Esophagus muscularis mucosa (tissue), 4 donors: ENCODE results near the gene DUS1L. TPM values are rescaled to one million over a fixed set of nuclear protein-coding genes. Genes with fewer than 3 reads are reported as not detected.

Experiments used
- DNase-seq: peaks from one replicate; pipeline ENCODE4 v3.0.0-alpha.2; 2017; ENCODE audit errors: extremely low spot score
- H3K27ac ChIP-seq, 4 donors: fragments of 200-600 bp; sonication (generic); replicated peaks in 1 of 4; 1 replicate in 3 of 4; 2 replicates in 1 of 4; pipeline ENCODE4 v1.5.1; 2016 to 2019; ENCODE audit warnings: mild to moderate bottlenecking in 1 of 4
- H3K27me3 ChIP-seq, 4 donors: fragments of 200-600 bp; sonication (generic); one replicate each; pipeline versions ENCODE4 v1.5.1 to v1.6.0; 2016 to 2019
- H3K36me3 ChIP-seq, 4 donors: fragments of 200-600 bp; sonication (generic); one replicate each; pipeline ENCODE4 v1.5.1; 2016 to 2019
- H3K4me1 ChIP-seq, 4 donors: fragments of 200-600 bp; sonication (generic); one replicate each; pipeline ENCODE4 v1.5.1; 2016 to 2019
- H3K4me3 ChIP-seq, 4 donors: fragments of 200-600 bp; sonication (generic); 1 replicate in 2 of 4; 2 replicates in 2 of 4; pipeline ENCODE4 v1.5.1; 2016 to 2019; ENCODE audit warnings: mild to moderate bottlenecking in 4 of 4, moderate library complexity in 1 of 4
- H3K9me3 ChIP-seq, 4 donors: fragments of 200-600 bp; sonication (generic); 1 replicate in 3 of 4; 2 replicates in 1 of 4; pipeline ENCODE4 v1.5.1; 2016 to 2019
- CTCF ChIP-seq, 3 experiments: fragments of 200-600 bp in 2 of 3; fragments of 450-650 bp in 1 of 3; sonication (generic) in 2 of 3; IDR thresholded peaks; one replicate each; pipeline ENCODE4 v1.5.1; 2017 to 2019; ENCODE audit warnings: antibody characterized with exemption in 3 of 3, mild to moderate bottlenecking in 2 of 3, moderate library complexity in 1 of 3
- EP300 ChIP-seq: sonication (generic); formaldehyde crosslinking; IDR thresholded peaks from one replicate; pipeline ENCODE4 v1.6.1; 2017; ENCODE audit warnings: antibody characterized with exemption
- POLR2A ChIP-seq: fragments of 450-650 bp; IDR thresholded peaks from one replicate; pipeline ENCODE4 v1.6.1; 2017; ENCODE audit warnings: antibody characterized with exemption, moderate library complexity, mild to moderate bottlenecking, low read depth
- POLR2AphosphoS5 ChIP-seq, 2 donors: sonication (generic); formaldehyde crosslinking; IDR thresholded peaks; one replicate each; pipeline ENCODE4 v1.6.1; 2017; ENCODE audit warnings: antibody characterized with exemption in 2 of 2
- WGBS: methylation state at CpG from one replicate; pipeline ENCODE4 v1.1.5; 2018; 5-methylcytosine and 5-hydroxymethylcytosine counted together
- intact Hi-C: fragments of 100-400 bp; cut with DNase I; formaldehyde crosslinking; loops from one replicate; pipeline ENCODE4 v1.15.1; 2023
- total RNA-seq, 4 donors: library from RNA; depleted of rRNA; stranded (reverse); fragments of >200 nt; gene quantifications; one replicate each; pipeline versions ENCODE4 v1.1.0 to v1.2.1, GENCODE V29; 2016

Gene DUS1L
- total RNA-seq, 4 donors from 2014 or later, result 42.2 to 77.1 (median 52.6) TPM

DNA sequence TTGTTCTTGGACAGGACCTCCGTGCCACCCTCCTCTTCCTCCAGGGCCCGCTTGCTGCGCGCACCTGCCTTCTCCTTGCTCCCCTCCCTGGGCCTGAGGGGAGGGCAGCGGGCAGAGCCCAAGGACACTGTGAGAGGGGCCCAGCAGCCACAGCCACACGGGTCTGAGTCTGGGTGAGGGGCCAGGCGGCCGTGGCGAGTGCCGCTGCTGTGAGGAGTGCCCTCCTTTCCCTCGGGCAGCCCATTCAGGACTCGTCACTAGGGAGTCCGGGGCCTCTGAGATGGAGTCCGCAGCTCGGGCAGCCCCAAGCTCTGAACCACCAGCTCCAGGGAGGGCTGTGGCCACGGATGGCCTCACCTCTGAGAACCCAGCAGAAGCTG, 5.6 kb downstream of the DUS1L start:
- no peak for TF ChIP-seq POLR2AphosphoS5 (IDR thresholded peaks at IDR 0.05)
- TF ChIP-seq EP300, result no peak
- intact Hi-C loops, result no loop called here
- Histone ChIP-seq H3K9me3 (no peaks in the 10 kb centered on the region), H3K27ac (no peak overlapping the region), H3K4me3 (no peak overlapping the region), H3K27me3 (no peaks in the 10 kb centered on the region), H3K4me1 (peaks cover 13 to 27% (median 18%) of the 10 kb centered on the region in 4 donors), H3K36me3 (peaks cover 52 to 94% (median 91%) of the 10 kb centered on the region in 4 donors)
- WGBS, result 85% methylated on average over 12 of the region's 16 CpGs
- no peak for DNase-seq

DNA sequence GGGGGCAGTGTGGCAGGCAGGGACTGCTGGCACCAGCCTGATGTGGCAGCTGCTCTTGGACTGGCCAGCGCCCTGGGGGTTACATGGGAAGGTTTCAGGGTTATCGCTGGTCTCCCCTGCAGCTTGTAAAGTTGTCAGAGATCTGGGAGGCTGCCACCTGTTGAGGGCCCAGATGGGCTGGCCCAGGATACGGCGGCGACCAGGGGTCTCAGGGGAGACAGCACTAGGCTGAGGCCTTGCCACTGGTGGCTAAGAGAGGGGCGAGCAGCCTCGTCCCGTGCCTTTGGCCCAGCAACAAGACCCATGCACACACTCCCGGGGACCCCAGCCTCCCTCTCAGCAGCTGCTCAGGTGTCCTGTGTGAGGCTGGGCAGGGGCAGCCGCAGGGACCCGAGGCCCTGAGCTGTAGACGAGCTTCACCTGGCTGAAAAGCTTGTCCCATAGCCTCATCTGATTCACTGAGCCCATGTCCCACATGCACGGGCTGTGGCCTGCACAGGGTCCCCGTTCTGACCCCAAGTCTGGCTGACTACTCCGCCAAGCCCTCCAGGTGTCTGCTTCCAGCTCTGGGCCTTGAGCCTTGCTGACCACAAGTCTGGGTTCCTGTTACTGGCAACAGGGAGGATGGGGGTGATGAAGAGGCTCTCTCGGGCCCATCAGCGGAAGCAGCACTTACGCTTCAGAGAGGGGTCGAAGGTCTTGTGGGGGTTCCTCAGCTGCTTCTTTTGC, 6.2 kb downstream of the DUS1L start:
- WGBS, result 70% methylated on average over 5 of the region's 19 CpGs
- Histone ChIP-seq H3K27me3 (no peaks in the 10 kb centered on the region), H3K36me3 (peaks cover 57 to 100% (median 96%) of the 10 kb centered on the region in 4 donors), H3K4me3 (no peak overlapping the region), H3K9me3 (no peaks in the 10 kb centered on the region), H3K27ac (no peak overlapping the region), H3K4me1 (peaks cover 7 to 22% (median 13%) of the 10 kb centered on the region in 4 donors)
- no peak for DNase-seq
- intact Hi-C loops, result no loop called here
- no peak for TF ChIP-seq CTCF (IDR thresholded peaks at IDR 0.05)
- no peak for TF ChIP-seq EP300
- no peak for TF ChIP-seq POLR2A
- no peak for TF ChIP-seq POLR2AphosphoS5 (IDR thresholded peaks at IDR 0.05)

DNA sequence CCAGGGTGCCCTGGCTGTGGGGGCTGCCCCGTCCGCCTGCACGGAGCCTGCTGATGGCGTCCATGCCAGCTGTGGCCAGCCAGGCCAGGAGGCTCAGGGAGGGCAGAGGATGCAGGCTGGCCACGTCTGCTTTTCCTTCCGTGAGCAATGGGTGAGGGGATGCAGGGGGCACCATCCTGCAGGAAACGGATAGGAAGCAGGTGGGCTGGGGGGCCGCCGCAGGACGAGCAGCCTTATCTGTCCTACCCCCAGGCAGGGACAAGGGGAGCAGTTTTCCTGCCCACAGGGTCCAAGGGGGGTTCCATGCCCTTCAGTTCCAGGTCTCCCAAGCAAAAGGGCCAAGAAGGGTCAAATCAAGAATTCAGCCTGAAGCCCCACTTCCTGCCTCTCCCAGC, 6.8 kb downstream of the DUS1L start:
- H3K9me3 ChIP-seq, result no peaks in the 10 kb centered on the region
- intact Hi-C loops, result no loop called here
- H3K27ac ChIP-seq, result no peak overlapping the region
- 52% methylated on average over 10 of the region's 10 CpGs for WGBS
- no peak overlapping the region for H3K4me3 ChIP-seq
- TF ChIP-seq CTCF (IDR thresholded peaks at IDR 0.05) (no peak), POLR2A (no peak), POLR2AphosphoS5 (IDR thresholded peaks at IDR 0.05) (no peak), EP300 (no peak)
- no peaks in the 10 kb centered on the region for H3K27me3 ChIP-seq
- peaks cover 63 to 100% (median 99%) of the 10 kb centered on the region in 4 donors for H3K36me3 ChIP-seq
- H3K4me1 ChIP-seq, result peaks cover 1 to 22% (median 8%) of the 10 kb centered on the region in 4 donors
- no peak for DNase-seq

DNA sequence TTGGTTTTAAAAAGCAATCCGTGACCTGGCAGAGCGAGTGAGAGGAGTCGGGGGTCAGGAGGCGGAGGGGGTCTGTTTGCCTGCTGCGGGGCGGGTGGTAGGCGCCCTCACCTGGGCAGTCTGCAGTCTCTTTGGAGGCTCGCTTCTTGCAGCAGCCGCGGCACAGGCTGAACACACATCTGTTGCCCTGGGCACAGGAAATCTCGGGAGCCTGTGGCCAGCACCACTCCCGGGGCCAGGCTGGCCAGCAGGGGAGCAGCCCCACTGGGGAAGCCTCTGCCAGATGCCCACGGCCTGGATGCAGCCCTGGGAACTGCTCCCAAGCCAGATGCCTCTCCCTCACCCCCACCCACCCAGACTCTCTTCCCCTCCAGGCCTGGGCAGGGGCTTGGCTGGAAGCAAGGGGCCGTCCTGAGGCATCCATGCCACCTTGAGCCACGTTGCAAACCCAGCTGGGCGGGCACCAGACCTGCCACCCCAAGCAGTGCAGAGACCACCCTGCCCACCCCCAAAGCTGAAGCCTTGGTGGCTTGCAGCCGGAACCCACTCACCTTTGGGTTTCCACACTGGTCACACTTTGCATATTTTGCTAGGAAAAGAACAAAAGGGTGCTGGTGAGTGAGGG, 7.3 kb downstream of the DUS1L start:
- peaks cover 64 to 99% (median 99%) of the 10 kb centered on the region in 4 donors for H3K36me3 ChIP-seq
- WGBS, result 81% methylated on average over 10 of the region's 17 CpGs
- no peak for DNase-seq

GRCh38 chr17:82056729-82057621, 8.6 kb downstream of the DUS1L start:
- WGBS, result 66% methylated on average over 8 of the region's 29 CpGs
- H3K36me3 ChIP-seq, result peaks cover 55 to 89% (median 87%) of the 10 kb centered on the region in 4 donors
- no peak overlapping the region for H3K4me3 ChIP-seq
- H3K4me1 ChIP-seq, result peaks cover 14 to 31% (median 21%) of the 10 kb centered on the region in 4 donors
- TF ChIP-seq CTCF (IDR thresholded peaks at IDR 0.05) (no peak), EP300 (no peak), POLR2A (no peak), POLR2AphosphoS5 (IDR thresholded peaks at IDR 0.05) (no peak)
- no peaks in the 10 kb centered on the region for H3K27me3 ChIP-seq
- DNase-seq, result no peak
- no peaks in the 10 kb centered on the region for H3K9me3 ChIP-seq
- H3K27ac ChIP-seq, result no peak overlapping the region
- intact Hi-C loops, result no loop called here

More for the DNA sequence above, 7.3 kb downstream of the DUS1L start:
- Histone ChIP-seq H3K27me3 (no peaks in the 10 kb centered on the region), H3K9me3 (no peaks in the 10 kb centered on the region), H3K4me1 (peaks cover 3 to 22% (median 9%) of the 10 kb centered on the region in 4 donors), H3K27ac (no peak overlapping the region), H3K4me3 (no peak overlapping the region)
- no peak for TF ChIP-seq POLR2A
- intact Hi-C loops, result no loop called here
